HG03139 (cell line): Measurements from ENCODE around the gene SHISA2.

Experiments used
- ATAC-seq: cut with Tn5 transposase; IDR thresholded peaks from one replicate; pipeline ENCODE4 v1.9.1; 2021; ENCODE audit not compliant: unreplicated experiment

SHISA2 gene

GRCh38 chr13:26019881-26020870 lies 31.6 kb downstream of the SHISA2 start:
- ATAC-seq = no peak

GRCh38 chr13:26019251-26019650 lies 32.6 kb downstream of the SHISA2 start:
- no peak for ATAC-seq

GRCh38 chr13:26017932-26018665 lies 33.7 kb downstream of the SHISA2 start:
- no peak for ATAC-seq

- no peak for ATAC-seq
These were observed 34.5 kb downstream of the SHISA2 start for GRCh38 chr13:26017196-26017921.

GRCh38 chr13:26016189-26016588 lies 35.6 kb downstream of the SHISA2 start:
- no peak for ATAC-seq

- ATAC-seq = no peak
These were observed 36.3 kb downstream of the SHISA2 start for GRCh38 chr13:26015271-26016125.

GRCh38 chr13:26012995-26013394 lies 38.8 kb downstream of the SHISA2 start:
- no peak for ATAC-seq

GRCh38 chr13:26011996-26012821 lies 39.6 kb downstream of the SHISA2 start:
- ATAC-seq = no peak

GRCh38 chr13:26011208-26011573 lies 40.6 kb downstream of the SHISA2 start:
- ATAC-seq = no peak

GRCh38 chr13:26010487-26011207 lies 41.2 kb downstream of the SHISA2 start:
- ATAC-seq = no peak

- no peak for ATAC-seq
These were observed 44.3 kb downstream of the SHISA2 start for GRCh38 chr13:26007261-26008125.
